ENCODE results near the gene PTGES3.
A peak's percentile ranks its signal among the peaks of the same experiment; 100 is the strongest.
"Not testable (repeated sequence)": the region's sequence is repeated elsewhere in the genome, so short reads cannot be mapped to it uniquely, and the experiment has no call there.

Gene PTGES3

GRCh38 chr12:56688129-56688845 lies at the start of gene PTGES3:
TSS of gene PTGES3 (minus strand) at chr12:56688284. CDS start at chr12:56687999, 285 bp downstream.
- Histone ChIP-seq H3K9me3 (ENCODE audit: control insufficient read depth, low read depth, low read length) (no peaks in the 10 kb centered on the region), H3K36me3 (ENCODE audit: control insufficient read depth, low read depth, low read length) (peaks cover 8% of the 10 kb centered on the region), H3K27ac (ENCODE audit: low read length) (peak within 1 kb of the TSS; percentile 96), H3K4me1 (ENCODE audit: control insufficient read depth, low read depth, low read length) (peaks cover 10% of the 10 kb centered on the region), H3K9ac (ENCODE audit: low read length) (peak within 1 kb of the TSS; percentile 99), H3K4me3 (ENCODE audit: low read length) (peak within 1 kb of the TSS; percentile 100), H3K27me3 (ENCODE audit: control insufficient read depth, insufficient read depth, low read length) (no peaks in the 10 kb centered on the region)

- Histone ChIP-seq H3K27ac (ENCODE audit: low read length) (no peak overlapping the region), H3K9me3 (ENCODE audit: control insufficient read depth, low read depth, low read length) (no peaks in the 10 kb centered on the region), H3K9ac (ENCODE audit: low read length) (no peak overlapping the region), H3K36me3 (ENCODE audit: control insufficient read depth, low read depth, low read length) (peaks cover 23% of the 10 kb centered on the region), H3K4me1 (ENCODE audit: control insufficient read depth, low read depth, low read length) (peaks cover 9% of the 10 kb centered on the region), H3K4me3 (ENCODE audit: low read length) (no peak overlapping the region), H3K27me3 (ENCODE audit: control insufficient read depth, insufficient read depth, low read length) (no peaks in the 10 kb centered on the region)
These were observed 40.2 kb upstream of the PTGES3 start for GRCh38 chr12:56728139-56728861.

GRCh38 chr12:56726196-56726675 lies 38.2 kb upstream of the PTGES3 start:
- H3K27ac ChIP-seq (ENCODE audit: low read length); H3K9ac ChIP-seq (ENCODE audit: low read length); H3K4me3 ChIP-seq (ENCODE audit: low read length); H3K9me3 ChIP-seq (ENCODE audit: control insufficient read depth, low read depth, low read length); H3K27me3 ChIP-seq (ENCODE audit: control insufficient read depth, insufficient read depth, low read length): not testable (repeated sequence)
- H3K4me1 ChIP-seq (ENCODE audit: control insufficient read depth, low read depth, low read length) = peaks cover 29% of the 10 kb centered on the region
- H3K36me3 ChIP-seq (ENCODE audit: control insufficient read depth, low read depth, low read length) = peaks cover 28% of the 10 kb centered on the region

- H3K27ac ChIP-seq (ENCODE audit: low read length) = no peak overlapping the region
- H3K4me1 ChIP-seq (ENCODE audit: control insufficient read depth, low read depth, low read length) = peaks cover 34% of the 10 kb centered on the region
- peaks cover 28% of the 10 kb centered on the region for H3K36me3 ChIP-seq (ENCODE audit: control insufficient read depth, low read depth, low read length)
- H3K9me3 ChIP-seq (ENCODE audit: control insufficient read depth, low read depth, low read length) = no peaks in the 10 kb centered on the region
- no peaks in the 10 kb centered on the region for H3K27me3 ChIP-seq (ENCODE audit: control insufficient read depth, insufficient read depth, low read length)
- peak overlapping the region; percentile 100 for H3K4me3 ChIP-seq (ENCODE audit: low read length)
- peak overlapping the region; percentile 99 for H3K9ac ChIP-seq (ENCODE audit: low read length)
These were observed 37.6 kb upstream of the PTGES3 start for GRCh38 chr12:56725723-56726102.

- peak within 1 kb of the TSS; percentile 99 for H3K9ac ChIP-seq (ENCODE audit: low read length)
- H3K4me1 ChIP-seq (ENCODE audit: control insufficient read depth, low read depth, low read length) = peaks cover 37% of the 10 kb centered on the region
- peak within 1 kb of the TSS; percentile 100 for H3K4me3 ChIP-seq (ENCODE audit: low read length)
- peak within 1 kb of the TSS; percentile 98 for H3K27ac ChIP-seq (ENCODE audit: low read length)
- peaks cover 33% of the 10 kb centered on the region for H3K36me3 ChIP-seq (ENCODE audit: control insufficient read depth, low read depth, low read length)
- no peaks in the 10 kb centered on the region for H3K9me3 ChIP-seq (ENCODE audit: control insufficient read depth, low read depth, low read length)
- no peaks in the 10 kb centered on the region for H3K27me3 ChIP-seq (ENCODE audit: control insufficient read depth, insufficient read depth, low read length)
These were observed 37.1 kb upstream of the PTGES3 start, which contains the start of gene NACA for GRCh38 chr12:56724972-56725722. TSS of gene NACA (minus strand) at chr12:56725299. CDS start at chr12:56724521, 778 bp downstream.

GRCh38 chr12:56724701-56724971 lies 36.6 kb upstream of the PTGES3 start:
- peaks cover 37% of the 10 kb centered on the region for H3K4me1 ChIP-seq (ENCODE audit: control insufficient read depth, low read depth, low read length)
- no peaks in the 10 kb centered on the region for H3K27me3 ChIP-seq (ENCODE audit: control insufficient read depth, insufficient read depth, low read length)
- peak overlapping the region; percentile 98 for H3K27ac ChIP-seq (ENCODE audit: low read length)
- H3K9ac ChIP-seq (ENCODE audit: low read length) = peak overlapping the region; percentile 99
- H3K36me3 ChIP-seq (ENCODE audit: control insufficient read depth, low read depth, low read length) = peaks cover 39% of the 10 kb centered on the region
- peak overlapping the region; percentile 100 for H3K4me3 ChIP-seq (ENCODE audit: low read length)
- no peaks in the 10 kb centered on the region for H3K9me3 ChIP-seq (ENCODE audit: control insufficient read depth, low read depth, low read length)

- no peaks in the 10 kb centered on the region for H3K27me3 ChIP-seq (ENCODE audit: control insufficient read depth, insufficient read depth, low read length)
- peaks cover 37% of the 10 kb centered on the region for H3K4me1 ChIP-seq (ENCODE audit: control insufficient read depth, low read depth, low read length)
- H3K9me3 ChIP-seq (ENCODE audit: control insufficient read depth, low read depth, low read length) = no peaks in the 10 kb centered on the region
- peak overlapping the region; percentile 100 for H3K4me3 ChIP-seq (ENCODE audit: low read length)
- peak overlapping the region; percentile 98 for H3K27ac ChIP-seq (ENCODE audit: low read length)
- peaks cover 44% of the 10 kb centered on the region for H3K36me3 ChIP-seq (ENCODE audit: control insufficient read depth, low read depth, low read length)
- H3K9ac ChIP-seq (ENCODE audit: low read length) = peak overlapping the region; percentile 99
These were observed 36.0 kb upstream of the PTGES3 start for GRCh38 chr12:56723889-56724700.

GRCh38 chr12:56723352-56723751 lies 35.3 kb upstream of the PTGES3 start:
- H3K4me1 ChIP-seq (ENCODE audit: control insufficient read depth, low read depth, low read length) = peaks cover 37% of the 10 kb centered on the region
- no peaks in the 10 kb centered on the region for H3K9me3 ChIP-seq (ENCODE audit: control insufficient read depth, low read depth, low read length)
- peak overlapping the region; percentile 100 for H3K4me3 ChIP-seq (ENCODE audit: low read length)
- H3K36me3 ChIP-seq (ENCODE audit: control insufficient read depth, low read depth, low read length) = peaks cover 49% of the 10 kb centered on the region
- H3K27me3 ChIP-seq (ENCODE audit: control insufficient read depth, insufficient read depth, low read length) = no peaks in the 10 kb centered on the region
- peak overlapping the region; percentile 99 for H3K9ac ChIP-seq (ENCODE audit: low read length)
- no peak overlapping the region for H3K27ac ChIP-seq (ENCODE audit: low read length)

- peak overlapping the region; percentile 99 for H3K9ac ChIP-seq (ENCODE audit: low read length)
- peaks cover 37% of the 10 kb centered on the region for H3K4me1 ChIP-seq (ENCODE audit: control insufficient read depth, low read depth, low read length)
- H3K27ac ChIP-seq (ENCODE audit: low read length) = no peak overlapping the region
- H3K9me3 ChIP-seq (ENCODE audit: control insufficient read depth, low read depth, low read length) = no peaks in the 10 kb centered on the region
- peak overlapping the region; percentile 100 for H3K4me3 ChIP-seq (ENCODE audit: low read length)
- H3K27me3 ChIP-seq (ENCODE audit: control insufficient read depth, insufficient read depth, low read length) = no peaks in the 10 kb centered on the region
- H3K36me3 ChIP-seq (ENCODE audit: control insufficient read depth, low read depth, low read length) = peaks cover 49% of the 10 kb centered on the region
These were observed 34.7 kb upstream of the PTGES3 start for GRCh38 chr12:56722832-56723231.

GRCh38 chr12:56721721-56722120 lies 33.6 kb upstream of the PTGES3 start:
- peak overlapping the region; percentile 16 for H3K9ac ChIP-seq (ENCODE audit: low read length)
- peaks cover 37% of the 10 kb centered on the region for H3K4me1 ChIP-seq (ENCODE audit: control insufficient read depth, low read depth, low read length)
- H3K9me3 ChIP-seq (ENCODE audit: control insufficient read depth, low read depth, low read length) = no peaks in the 10 kb centered on the region
- no peak overlapping the region for H3K27ac ChIP-seq (ENCODE audit: low read length)
- H3K36me3 ChIP-seq (ENCODE audit: control insufficient read depth, low read depth, low read length) = peaks cover 52% of the 10 kb centered on the region
- peak overlapping the region; percentile 100 for H3K4me3 ChIP-seq (ENCODE audit: low read length)
- H3K27me3 ChIP-seq (ENCODE audit: control insufficient read depth, insufficient read depth, low read length) = no peaks in the 10 kb centered on the region

- H3K4me1 ChIP-seq (ENCODE audit: control insufficient read depth, low read depth, low read length) = peaks cover 37% of the 10 kb centered on the region
- H3K27me3 ChIP-seq (ENCODE audit: control insufficient read depth, insufficient read depth, low read length) = no peaks in the 10 kb centered on the region
- H3K9me3 ChIP-seq (ENCODE audit: control insufficient read depth, low read depth, low read length) = no peaks in the 10 kb centered on the region
- peaks cover 52% of the 10 kb centered on the region for H3K36me3 ChIP-seq (ENCODE audit: control insufficient read depth, low read depth, low read length)
- peak overlapping the region; percentile 100 for H3K4me3 ChIP-seq (ENCODE audit: low read length)
- H3K9ac ChIP-seq (ENCODE audit: low read length) = peak overlapping the region; percentile 16
- no peak overlapping the region for H3K27ac ChIP-seq (ENCODE audit: low read length)
These were observed 33.1 kb upstream of the PTGES3 start for GRCh38 chr12:56721216-56721615.

All from iPS-18a (cell line).